MM.1S (cell line): Measurements from ENCODE around the gene GNAT1.

Experiments used
- CTCF ChIP-seq: fragments of 300-600 bp; sonication (generic); IDR thresholded peaks from 2 replicates; pipeline ENCODE4 v1.5.1; 2016; ENCODE audit warnings: antibody characterized with exemption, low read length, mixed read lengths
- EZH2phosphoT487 ChIP-seq: fragments of 300-600 bp; sonication (generic); IDR thresholded peaks from 2 replicates; pipeline ENCODE4 v1.6.1; 2018; ENCODE audit warnings: antibody characterized with exemption, low read length

GRCh38 chr3:50210176-50210509 is 18.7 kb downstream of the GNAT1 start:
- no peak for TF ChIP-seq CTCF
- TF ChIP-seq EZH2phosphoT487: no peak
